ENCODE measurements around the gene B4GALNT4.
"Not testable (repeated sequence)": the region's sequence is repeated elsewhere in the genome, so short reads cannot be mapped to it uniquely, and the experiment has no call there.

B4GALNT4 gene

GRCh38 chr11:360326-361280 lies 8.7 kb upstream of the B4GALNT4 start:
- no peak for DNase-seq

GRCh38 chr11:362642-363442 lies 6.5 kb upstream of the B4GALNT4 start:
- no peak for DNase-seq

- DNase-seq = not testable (repeated sequence)
Measured at GRCh38 chr11:363443-363805, 5.9 kb upstream of the B4GALNT4 start.

- no peak for DNase-seq
Measured at GRCh38 chr11:363948-364761, 5.1 kb upstream of the B4GALNT4 start.

GRCh38 chr11:364991-365725 lies 4.1 kb upstream of the B4GALNT4 start:
- DNase-seq = no peak

- DNase-seq = no peak
Measured at GRCh38 chr11:365831-366230, 3.5 kb upstream of the B4GALNT4 start.

- no peak for DNase-seq
Measured at GRCh38 chr11:367956-368413, 1.3 kb upstream of the B4GALNT4 start.

- no peak for DNase-seq
Measured at GRCh38 chr11:368414-369335, 624 bp upstream of the B4GALNT4 start.

GRCh38 chr11:370070-370941 lies 1.0 kb downstream of the B4GALNT4 start:
- DNase-seq = no peak

- no peak for DNase-seq
Measured at GRCh38 chr11:371051-371450, 1.8 kb downstream of the B4GALNT4 start.

GRCh38 chr11:371716-372590 lies 2.7 kb downstream of the B4GALNT4 start:
- DNase-seq = no peak

GRCh38 chr11:372809-373715 lies 3.8 kb downstream of the B4GALNT4 start:
- no peak for DNase-seq

- no peak for DNase-seq
Measured at GRCh38 chr11:373716-374551, 4.6 kb downstream of the B4GALNT4 start.

- no peak for DNase-seq
Measured at GRCh38 chr11:375065-376025, 6.0 kb downstream of the B4GALNT4 start.

- no peak for DNase-seq
Measured at GRCh38 chr11:376531-377173, 7.4 kb downstream of the B4GALNT4 start.
